ENCODE results near the gene SUPT3H. TPM values are rescaled to one million over a fixed set of nuclear protein-coding genes. Genes with fewer than 3 reads are reported as not detected.
"Not testable (repeated sequence)": the region's sequence is repeated elsewhere in the genome, so short reads cannot be mapped to it uniquely, and the experiment has no call there.

The SUPT3H gene
- polyA plus RNA-seq, 1 experiment = 8.7 TPM

DNA sequence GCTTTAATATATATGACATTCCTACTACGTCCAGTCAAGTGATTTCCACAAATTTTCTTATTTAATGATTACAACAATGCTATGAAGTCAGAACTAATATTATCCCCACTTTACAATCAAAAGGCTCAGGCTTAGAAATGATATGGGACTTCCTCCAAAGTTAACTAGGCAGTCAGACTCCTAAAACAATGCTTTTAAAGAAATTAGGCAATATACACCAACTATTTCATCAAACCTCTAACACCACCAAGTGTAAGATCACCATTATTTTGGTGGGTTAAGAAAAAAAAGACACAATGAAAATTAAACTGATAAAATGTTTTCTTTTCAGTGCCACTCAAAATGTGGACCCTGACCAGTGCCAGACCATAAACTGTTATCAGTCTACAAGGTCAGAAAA lies 305.7 kb downstream of the SUPT3H start:
- DNase-seq (ENCODE audit: low read depth, low spot score) = no peak
- POLR2A ChIA-PET = no interaction called here

DNA sequence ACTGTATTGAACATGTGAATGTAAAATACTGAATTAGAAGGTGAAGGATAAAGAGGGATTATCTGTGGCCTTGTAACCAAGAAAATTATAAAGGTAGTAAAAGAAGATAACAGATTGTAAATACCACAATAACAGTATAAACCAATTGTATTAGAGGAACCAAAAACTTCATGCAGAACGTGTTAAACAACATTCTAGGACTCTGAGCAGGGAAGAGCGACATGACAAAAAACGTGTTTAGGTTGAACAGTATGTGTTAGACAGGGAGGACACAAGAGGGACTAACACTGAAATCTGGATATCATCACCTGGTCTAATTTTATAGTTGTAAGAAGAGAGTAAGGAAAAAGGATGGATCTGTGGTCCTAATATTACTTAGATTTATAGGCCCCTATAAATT lies 308.6 kb downstream of the SUPT3H start:
- CTCF ChIA-PET = no interaction called here

More for the DNA sequence above, 305.7 kb downstream of the SUPT3H start:
- Histone ChIP-seq H3K4me3 (ENCODE audit: low read depth, low read length) (no peak overlapping the region), H3K9me3 (ENCODE audit: control insufficient read depth, insufficient read depth, low read length) (no peaks in the 10 kb centered on the region), H3K27ac (ENCODE audit: low read depth, low read length) (no peak overlapping the region), H3K27me3 (ENCODE audit: control insufficient read depth, insufficient read depth, low read length) (no peaks in the 10 kb centered on the region)
- CTCF ChIA-PET = no interaction called here
- TF ChIP-seq, protein P1, sequence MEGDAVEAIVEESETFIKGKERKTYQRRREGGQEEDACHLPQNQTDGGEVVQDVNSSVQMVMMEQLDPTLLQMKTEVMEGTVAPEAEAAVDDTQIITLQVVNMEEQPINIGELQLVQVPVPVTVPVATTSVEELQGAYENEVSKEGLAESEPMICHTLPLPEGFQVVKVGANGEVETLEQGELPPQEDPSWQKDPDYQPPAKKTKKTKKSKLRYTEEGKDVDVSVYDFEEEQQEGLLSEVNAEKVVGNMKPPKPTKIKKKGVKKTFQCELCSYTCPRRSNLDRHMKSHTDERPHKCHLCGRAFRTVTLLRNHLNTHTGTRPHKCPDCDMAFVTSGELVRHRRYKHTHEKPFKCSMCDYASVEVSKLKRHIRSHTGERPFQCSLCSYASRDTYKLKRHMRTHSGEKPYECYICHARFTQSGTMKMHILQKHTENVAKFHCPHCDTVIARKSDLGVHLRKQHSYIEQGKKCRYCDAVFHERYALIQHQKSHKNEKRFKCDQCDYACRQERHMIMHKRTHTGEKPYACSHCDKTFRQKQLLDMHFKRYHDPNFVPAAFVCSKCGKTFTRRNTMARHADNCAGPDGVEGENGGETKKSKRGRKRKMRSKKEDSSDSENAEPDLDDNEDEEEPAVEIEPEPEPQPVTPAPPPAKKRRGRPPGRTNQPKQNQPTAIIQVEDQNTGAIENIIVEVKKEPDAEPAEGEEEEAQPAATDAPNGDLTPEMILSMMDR (IDR thresholded peaks at IDR 0.05; ENCODE audit: low read depth, low read length) = no peak

DNA sequence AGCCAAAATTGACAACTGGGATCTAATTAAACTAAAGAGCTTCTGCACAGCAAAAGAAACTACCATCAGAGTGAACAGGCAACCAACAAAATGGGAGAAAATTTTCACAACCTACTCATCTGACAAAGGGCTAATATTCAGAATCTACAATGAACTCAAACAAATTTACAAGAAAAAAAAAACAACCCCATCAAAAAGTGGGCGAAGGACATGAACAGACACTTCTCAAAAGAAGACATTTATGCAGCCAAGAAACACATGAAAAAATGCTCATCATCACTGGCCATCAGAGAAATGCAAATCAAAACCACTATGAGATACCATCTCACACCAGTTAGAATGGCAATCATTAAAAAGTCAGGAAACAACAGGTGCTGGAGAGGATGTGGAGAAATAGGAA lies 310.3 kb downstream of the SUPT3H start:
- POLR2A ChIA-PET; H3K27ac ChIP-seq (ENCODE audit: low read depth, low read length); CTCF ChIA-PET; H3K4me3 ChIP-seq (ENCODE audit: low read depth, low read length); H3K27me3 ChIP-seq (ENCODE audit: control insufficient read depth, insufficient read depth, low read length); DNase-seq (ENCODE audit: low read depth, low spot score); H3K9me3 ChIP-seq (ENCODE audit: control insufficient read depth, insufficient read depth, low read length): not testable (repeated sequence)

More for the DNA sequence above, 308.6 kb downstream of the SUPT3H start:
- no peak for DNase-seq (ENCODE audit: low read depth, low spot score)
- Histone ChIP-seq H3K9me3 (ENCODE audit: control insufficient read depth, insufficient read depth, low read length) (no peaks in the 10 kb centered on the region), H3K27ac (ENCODE audit: low read depth, low read length) (no peak overlapping the region), H3K27me3 (ENCODE audit: control insufficient read depth, insufficient read depth, low read length) (no peaks in the 10 kb centered on the region), H3K4me3 (ENCODE audit: low read depth, low read length) (no peak overlapping the region)
- POLR2A ChIA-PET = no interaction called here
- TF ChIP-seq, protein P1 (IDR thresholded peaks at IDR 0.05; ENCODE audit: low read depth, low read length) = no peak

DNA sequence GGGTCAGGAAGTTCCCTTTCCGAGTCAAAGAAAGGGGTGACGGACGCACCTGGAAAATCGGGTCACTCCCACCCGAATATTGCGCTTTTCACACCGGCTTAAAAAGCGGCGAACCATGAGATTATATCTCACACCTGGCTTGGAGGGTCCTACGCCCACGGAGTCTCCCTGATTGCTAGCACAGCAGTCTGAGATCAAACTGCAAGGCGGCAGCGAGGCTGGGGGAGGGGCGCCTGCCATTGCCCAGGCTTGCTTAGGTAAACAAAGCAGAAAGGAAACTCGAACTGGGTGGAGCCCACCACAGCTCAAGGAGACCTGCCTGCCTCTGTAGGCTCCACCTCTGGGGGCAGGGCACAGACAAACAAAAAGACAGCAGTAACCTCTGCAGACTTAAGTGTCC lies 315.1 kb downstream of the SUPT3H start:
- H3K9me3 ChIP-seq (ENCODE audit: control insufficient read depth, insufficient read depth, low read length); H3K27ac ChIP-seq (ENCODE audit: low read depth, low read length); H3K27me3 ChIP-seq (ENCODE audit: control insufficient read depth, insufficient read depth, low read length); DNase-seq (ENCODE audit: low read depth, low spot score); POLR2A ChIA-PET; CTCF ChIA-PET; H3K4me3 ChIP-seq (ENCODE audit: low read depth, low read length): not testable (repeated sequence)

DNA sequence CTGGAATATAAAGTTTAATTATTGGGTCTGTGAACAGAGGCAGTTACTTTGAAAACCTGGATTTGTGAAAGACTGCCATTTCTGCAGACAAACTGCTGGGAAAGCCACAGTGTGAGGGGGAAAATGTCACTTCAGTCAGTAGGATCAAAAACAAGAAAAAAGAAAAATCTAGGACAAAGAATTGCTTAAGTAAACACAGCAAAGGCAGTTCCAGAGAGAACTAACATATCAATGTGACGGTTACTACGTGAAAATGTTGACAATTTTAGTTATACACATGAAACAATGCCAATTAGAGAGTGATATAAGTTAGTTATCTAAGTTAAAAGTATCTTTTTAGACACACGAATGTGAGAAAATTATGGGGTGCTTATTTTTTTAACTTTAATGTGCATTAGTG lies 320.0 kb downstream of the SUPT3H start:
- CTCF ChIA-PET = no interaction called here
- TF ChIP-seq, protein P1 (IDR thresholded peaks at IDR 0.05; ENCODE audit: low read depth, low read length) = no peak

DNA sequence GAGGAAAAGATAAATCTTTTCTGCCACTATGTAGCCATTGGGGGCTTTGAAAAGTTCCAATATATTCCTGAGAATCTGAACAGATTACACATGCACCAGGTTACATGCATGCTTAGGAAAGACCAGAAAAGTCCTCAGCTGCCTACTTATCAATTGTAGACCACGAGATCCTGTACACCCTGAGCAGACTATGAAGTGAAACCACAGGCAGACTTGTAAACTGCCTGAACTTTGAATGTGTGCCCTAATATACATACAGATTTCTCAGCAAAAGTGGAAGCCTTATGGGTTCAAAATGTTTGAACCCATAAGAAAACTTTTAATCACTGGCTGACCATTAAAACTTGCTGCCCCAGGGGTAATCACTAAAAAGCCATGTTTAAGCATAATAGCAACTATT lies 323.1 kb downstream of the SUPT3H start:
- no peaks in the 10 kb centered on the region for H3K9me3 ChIP-seq (ENCODE audit: control insufficient read depth, insufficient read depth, low read length)
- no peak for DNase-seq (ENCODE audit: low read depth, low spot score)
- CTCF ChIA-PET = no interaction called here
- no peaks in the 10 kb centered on the region for H3K27me3 ChIP-seq (ENCODE audit: control insufficient read depth, insufficient read depth, low read length)
- TF ChIP-seq, protein P1 (IDR thresholded peaks at IDR 0.05; ENCODE audit: low read depth, low read length) = no peak
- H3K27ac ChIP-seq (ENCODE audit: low read depth, low read length) = no peak overlapping the region
- H3K4me3 ChIP-seq (ENCODE audit: low read depth, low read length) = no peak overlapping the region
- POLR2A ChIA-PET = no interaction called here

More for the DNA sequence above, 320.0 kb downstream of the SUPT3H start:
- H3K27me3 ChIP-seq (ENCODE audit: control insufficient read depth, insufficient read depth, low read length) = no peaks in the 10 kb centered on the region
- POLR2A ChIA-PET = no interaction called here
- DNase-seq (ENCODE audit: low read depth, low spot score) = no peak
- no peaks in the 10 kb centered on the region; the same call in 1 of the 2 replicates for H3K9me3 ChIP-seq (ENCODE audit: control insufficient read depth, insufficient read depth, low read length)
- H3K4me3 ChIP-seq (ENCODE audit: low read depth, low read length) = no peak overlapping the region
- no peak overlapping the region for H3K27ac ChIP-seq (ENCODE audit: low read depth, low read length)

All from AG04450 (cell line).